GM19099 (cell line): Measurements from ENCODE around the gene TBL1XR1.

Source experiments
- POLR2A ChIP-seq: IDR thresholded peaks from 3 replicates; pipeline ENCODE4 v1.6.1; 2011; ENCODE audit warnings: low read depth; ENCODE audit not compliant: insufficient read length; ENCODE audit errors: extremely low read depth

Gene TBL1XR1

DNA sequence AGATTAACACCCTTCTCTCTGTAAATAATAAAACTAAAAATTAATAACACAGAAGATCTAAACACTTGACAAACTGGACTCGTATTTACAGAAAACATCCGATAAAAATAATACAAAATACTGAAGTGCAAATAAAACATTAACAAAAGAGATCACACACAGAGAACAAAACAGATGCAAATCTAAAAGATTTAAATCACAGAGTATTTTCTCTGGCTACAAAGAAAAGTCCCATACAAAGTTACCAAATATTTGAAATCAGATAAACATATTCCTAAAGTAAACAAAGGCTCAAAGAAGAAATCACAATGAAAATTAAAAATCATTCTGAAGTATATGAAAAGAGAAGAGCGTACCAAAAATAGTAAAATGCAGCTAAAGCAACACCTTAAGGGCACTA, 42.5 kb downstream of the TBL1XR1 start:
- no peak for TF ChIP-seq POLR2A

DNA sequence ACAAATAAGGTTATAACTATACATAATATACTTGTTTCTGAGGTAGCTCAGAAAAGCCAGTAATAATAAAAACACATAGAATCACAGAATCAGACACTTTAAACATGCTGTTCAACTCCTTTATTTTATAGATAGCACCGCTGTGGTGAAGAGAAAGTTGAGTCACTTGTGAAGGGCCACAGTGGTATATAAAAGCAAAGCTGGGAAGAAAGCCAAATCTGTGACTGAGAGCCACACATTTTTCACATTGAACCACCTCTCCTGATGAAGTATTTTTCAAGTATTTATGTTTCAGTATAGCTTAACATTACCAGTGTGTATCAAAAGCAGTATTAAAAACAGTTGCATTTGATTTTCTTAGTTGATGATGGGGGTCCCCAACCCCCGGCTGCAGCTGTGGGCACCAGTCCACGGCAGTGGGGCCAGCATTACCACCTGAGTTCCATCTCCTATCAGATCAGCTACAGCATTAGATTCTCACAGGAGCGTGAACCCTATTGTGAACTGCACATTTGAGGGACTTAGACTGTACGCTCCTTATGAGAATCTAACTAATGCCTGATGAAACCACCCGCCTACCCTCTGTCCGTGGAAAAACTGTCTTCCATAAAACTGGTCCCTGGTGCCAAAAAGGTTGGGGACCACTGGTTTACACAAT, 46.2 kb downstream of the TBL1XR1 start:
- TF ChIP-seq POLR2A = no peak

DNA sequence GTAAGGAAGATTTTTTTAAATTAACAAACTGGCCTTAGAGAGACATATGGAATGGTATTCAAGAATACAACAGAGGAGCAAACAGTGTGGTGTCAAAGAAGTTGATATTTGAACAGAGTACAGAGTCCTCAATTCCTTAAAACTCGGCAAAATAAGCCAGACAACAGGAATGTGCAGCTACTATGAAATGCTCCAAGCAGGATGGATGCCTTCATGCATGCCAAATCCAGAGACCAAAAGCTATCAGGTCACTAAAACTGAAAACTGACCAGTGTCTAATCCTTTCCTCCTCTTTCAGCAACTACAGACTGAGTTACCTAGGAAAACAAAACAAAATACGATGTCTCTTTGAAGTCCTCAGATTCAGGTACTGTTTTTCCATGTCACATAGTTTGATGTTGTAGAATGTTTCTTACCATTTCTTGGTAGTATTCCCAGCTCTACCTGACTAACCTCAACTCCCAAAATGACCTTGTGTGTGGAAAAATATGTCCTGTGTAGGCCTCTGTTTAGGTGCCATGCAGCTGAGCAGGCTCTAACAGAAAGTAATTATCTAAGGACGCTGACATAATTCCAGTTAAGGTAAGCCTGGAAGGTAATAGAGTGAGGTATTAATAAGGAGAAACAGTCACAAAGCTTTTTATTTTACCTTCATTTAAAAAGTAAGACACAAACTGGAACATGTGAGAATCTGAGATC, 46.9 kb downstream of the TBL1XR1 start:
- no peak for TF ChIP-seq POLR2A

DNA sequence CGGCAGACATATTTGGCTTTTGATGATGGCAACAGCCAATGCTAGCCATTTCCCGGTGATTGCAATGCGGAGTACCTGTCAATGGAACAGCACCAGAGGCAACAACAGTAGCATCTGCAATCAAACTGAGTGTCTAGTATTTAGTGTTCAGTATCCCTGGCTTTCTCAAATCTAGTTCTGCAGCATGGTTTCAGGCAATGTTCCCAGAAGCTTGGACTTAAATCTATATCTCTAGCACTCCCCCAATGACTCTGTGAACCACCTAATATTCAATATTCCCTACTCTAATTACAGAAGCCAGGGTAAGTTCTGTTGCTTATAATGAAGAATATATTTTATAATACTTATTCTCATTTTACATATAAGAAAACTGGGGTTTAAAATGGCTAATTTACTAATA, 48.2 kb downstream of the TBL1XR1 start:
- TF ChIP-seq POLR2A = no peak

DNA sequence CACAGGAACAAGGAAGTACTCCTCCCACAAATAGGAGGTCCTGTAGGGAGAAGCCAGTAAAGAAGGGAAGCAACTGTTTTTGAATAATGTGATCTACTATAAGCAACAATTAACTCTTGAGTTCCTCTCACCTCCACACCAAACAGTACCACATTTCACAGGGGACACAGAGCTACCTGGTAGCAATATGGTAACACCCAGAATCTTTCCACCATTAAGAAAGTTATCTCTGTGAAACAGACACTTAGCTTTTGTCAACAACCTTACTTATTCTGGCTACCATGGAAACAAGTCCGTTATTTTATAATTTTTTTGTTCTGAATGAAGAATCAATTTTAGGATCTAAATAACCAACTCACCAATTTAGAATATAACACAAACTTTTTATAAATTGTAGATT, 49.5 kb downstream of the TBL1XR1 start:
- TF ChIP-seq POLR2A = no peak

DNA sequence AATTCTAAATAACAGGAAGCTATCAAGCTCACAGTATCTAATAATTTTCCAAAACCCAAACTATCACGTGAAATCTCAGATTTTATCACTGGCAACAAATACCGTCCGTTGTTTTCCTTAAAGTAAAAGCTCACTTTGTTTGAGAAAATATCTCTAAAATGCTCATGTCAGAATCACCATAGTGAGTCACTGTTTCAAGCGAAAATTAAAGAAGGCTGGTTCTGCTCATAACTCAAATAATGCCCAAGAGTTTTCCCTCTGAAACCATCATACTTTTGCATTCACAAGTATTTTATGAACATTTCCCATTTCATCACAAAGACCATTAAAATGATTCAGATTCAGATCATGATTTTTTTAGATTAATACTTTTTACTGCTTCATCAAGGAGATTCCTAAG, 50.6 kb downstream of the TBL1XR1 start:
- no peak for TF ChIP-seq POLR2A

DNA sequence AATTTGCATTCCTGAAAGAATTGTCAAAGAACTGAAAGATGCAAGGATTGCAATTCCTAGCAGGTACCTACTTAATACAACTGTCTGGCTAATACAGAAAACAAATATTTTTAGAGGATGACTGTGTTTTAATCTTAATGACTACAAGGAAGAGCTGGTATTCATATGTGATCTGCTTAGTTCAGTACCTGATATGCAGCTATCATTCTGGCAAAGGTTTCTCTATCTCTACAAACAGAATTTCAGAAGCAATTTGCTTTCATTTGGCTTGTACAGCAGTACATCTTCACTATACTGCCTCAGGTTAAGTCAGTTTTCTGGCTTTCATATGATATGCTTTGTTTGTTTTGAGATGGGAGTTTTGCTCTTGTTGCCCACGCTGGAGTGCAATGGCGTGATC, 51.3 kb downstream of the TBL1XR1 start:
- no peak for TF ChIP-seq POLR2A

DNA sequence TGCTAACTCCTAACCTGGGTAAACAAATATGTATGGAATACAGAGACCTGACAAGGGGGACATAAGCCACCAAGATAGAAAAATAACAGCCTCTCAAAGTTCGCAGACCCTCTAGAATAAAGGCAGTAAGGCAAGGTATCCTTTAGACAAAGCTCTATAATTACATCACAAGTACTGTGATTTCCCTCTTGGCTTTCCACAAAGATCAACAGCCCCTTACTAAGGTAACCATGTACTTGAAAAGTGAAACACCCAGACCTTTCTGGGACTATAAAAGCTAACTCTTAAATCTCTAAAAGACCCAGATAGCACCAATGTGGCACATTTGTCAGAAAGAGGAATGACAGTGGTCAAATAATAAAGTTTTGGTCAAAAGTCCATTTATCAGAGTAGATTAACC, 51.9 kb downstream of the TBL1XR1 start:
- TF ChIP-seq POLR2A = no peak

DNA sequence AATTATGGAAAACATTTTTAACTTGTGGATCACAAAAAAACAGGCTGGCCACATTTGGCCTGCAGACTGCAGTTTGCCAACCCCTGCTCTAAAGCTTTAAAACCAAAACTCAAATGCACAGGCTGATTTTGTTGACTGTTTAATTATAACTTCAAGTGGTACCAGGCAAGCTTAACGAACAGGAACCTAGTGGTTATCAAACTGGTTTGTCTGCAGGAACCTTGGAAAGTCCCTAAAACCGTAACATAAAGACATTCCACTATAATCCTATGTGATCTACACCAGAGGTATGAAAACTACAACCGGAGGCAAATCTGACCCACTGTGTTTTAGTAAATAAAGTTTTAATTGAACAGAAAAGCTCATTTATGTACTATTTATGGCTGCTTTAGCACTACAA, 52.4 kb downstream of the TBL1XR1 start:
- no peak for TF ChIP-seq POLR2A

DNA sequence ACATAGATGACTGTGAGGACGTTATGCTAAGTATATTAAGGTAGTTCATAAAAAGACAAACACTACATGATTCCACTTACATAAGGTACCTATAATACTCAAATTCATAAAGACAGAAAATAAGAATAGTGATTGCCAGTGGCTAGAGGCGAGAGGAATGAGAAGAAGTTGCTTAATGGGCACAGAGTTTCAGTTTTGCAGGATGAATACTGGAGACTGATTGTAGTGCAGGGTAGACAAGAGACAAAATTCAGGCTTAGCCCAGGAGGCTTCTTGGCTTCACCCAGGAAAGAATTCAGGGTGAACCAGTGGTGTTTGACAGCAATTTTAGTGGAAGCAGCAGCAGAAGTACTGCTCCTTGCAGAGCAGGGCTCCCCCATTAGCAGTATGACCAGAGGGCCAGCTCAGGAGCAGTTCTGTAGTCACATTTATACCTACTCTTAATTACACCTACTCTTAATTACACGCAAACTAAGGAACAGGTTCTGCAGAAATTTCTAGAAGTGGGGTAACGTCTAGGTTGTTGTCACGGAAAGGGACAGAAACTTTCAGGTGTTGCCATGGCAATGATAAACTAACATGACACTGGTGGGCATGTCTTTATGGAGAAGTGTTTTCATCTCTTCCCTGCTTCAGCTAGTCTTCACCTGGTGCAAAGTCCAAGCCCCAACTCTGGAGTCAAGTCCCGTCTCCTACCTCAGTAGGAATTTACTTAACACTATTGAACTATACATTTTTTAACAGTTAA, 55.2 kb downstream of the TBL1XR1 start:
- TF ChIP-seq POLR2A = no peak

DNA sequence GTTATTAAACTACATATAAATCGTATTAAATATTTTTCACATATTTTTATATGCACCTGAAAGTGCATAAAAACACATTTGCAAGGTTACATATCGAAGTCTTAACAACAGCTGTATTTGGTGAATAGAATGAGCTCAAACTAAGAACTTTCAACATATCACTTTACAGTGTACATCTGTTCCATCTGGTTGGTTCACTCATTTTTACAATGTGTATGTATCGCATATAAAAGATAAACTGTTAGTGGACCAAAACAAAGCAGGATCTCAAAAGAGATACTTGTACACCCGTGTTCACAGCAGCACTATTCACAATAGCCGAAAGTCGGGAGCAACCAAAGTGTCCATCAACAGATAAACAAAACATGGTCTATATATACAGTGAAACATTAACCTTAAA, 55.8 kb downstream of the TBL1XR1 start:
- TF ChIP-seq POLR2A = no peak

DNA sequence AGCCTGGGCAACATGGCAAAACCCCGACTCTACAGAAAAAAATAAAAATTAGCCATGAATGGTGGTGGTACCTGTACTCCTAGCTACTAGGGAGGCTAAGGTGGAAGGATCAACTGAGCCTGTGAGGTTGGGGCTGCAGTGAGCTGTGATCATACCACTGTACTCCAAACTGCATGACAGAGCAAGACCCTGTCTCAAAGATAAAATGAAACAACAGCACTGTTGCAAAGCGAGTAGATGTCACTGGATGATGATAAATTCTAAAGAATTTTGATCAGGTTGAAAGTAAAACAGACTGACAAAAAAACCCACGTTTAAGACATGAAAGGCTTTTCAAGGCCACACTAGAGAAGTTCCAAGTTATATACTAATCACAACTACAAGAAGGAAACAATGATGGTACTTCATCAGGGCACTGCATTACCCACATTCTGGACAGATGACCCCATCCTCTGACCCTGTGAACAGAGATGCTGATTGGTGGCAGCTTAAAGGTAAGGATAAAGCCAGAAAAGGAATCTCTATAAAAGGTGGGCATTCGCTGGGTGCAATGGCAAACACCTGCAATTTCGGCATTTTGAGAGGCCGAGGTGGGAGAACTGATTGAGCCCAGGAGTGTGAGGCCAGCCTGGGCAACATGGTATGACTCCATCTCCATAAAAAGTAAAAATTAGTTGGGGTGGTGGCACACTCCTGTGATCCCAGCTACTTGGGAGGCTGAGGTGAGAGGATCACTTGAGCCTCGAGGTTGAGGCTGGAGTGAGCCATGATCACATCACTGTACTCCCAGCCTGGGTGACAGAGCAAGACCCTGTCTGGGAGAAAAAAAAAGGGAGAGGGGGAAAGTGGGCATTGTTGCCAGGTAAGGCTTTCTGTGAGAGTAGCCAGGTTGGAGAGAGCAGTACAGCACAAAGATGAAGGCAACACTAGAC, 59.2 kb downstream of the TBL1XR1 start:
- TF ChIP-seq POLR2A = no peak

DNA sequence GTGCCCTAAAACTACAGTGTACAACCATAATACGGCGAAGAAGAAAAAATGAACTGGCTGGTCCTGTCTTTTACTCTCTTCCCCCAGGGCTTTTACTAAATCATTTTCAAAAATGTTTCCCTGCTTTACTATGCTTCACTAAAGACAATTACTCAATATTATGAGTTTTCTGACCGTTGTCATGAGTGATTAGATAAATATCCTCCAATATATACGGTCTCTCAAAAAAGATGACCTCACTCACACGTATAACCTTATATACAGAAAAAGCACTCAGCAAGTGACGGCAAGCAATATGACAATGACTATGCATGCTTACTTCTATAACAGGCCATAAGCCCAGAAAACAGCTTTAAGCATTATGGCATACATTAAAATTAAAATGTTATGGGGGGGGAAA, 60.5 kb downstream of the TBL1XR1 start:
- no peak for TF ChIP-seq POLR2A

DNA sequence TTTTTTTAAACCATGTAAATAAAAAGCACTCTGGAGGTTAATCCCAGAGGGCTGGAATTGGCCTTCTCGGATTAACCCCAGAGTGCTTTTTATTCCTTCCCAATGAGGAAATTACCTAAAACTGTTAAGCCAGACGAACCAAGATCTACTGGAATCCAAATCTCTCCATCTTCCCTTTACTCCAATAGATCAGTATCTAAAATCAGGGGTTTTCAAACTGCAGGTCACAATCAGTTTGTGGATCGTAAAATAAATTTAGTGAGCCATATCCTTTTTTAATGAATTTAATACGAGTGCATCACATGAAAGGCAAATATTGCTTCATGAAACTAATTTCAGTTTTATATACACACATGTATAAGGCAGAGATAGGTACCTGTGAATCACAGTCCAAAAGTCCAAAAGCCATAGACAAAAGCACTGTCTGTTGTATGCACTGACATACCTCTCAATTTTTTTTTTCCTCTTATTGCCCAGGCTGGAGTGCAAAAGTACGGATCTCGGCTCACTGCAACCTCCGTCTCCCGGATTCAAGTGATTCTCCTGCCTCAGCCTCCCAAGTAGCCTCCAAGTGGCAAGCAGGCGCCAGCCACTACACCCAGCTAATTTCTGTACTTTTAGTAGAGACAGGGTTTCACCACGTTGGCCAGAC, 61.3 kb downstream of the TBL1XR1 start:
- TF ChIP-seq POLR2A = no peak
